Bone marrow (tissue), 2 donors: ENCODE measurements around the gene SLC4A1.

ENCODE experiments used
- DNase-seq, 2 donors: peaks; one replicate each; lab custom pipeline; 2025; lab: John Stamatoyannopoulos, UW

SLC4A1 gene

GRCh38 chr17:44283344-44284023, 15.5 kb upstream of the SLC4A1 start:
- no peak for DNase-seq

- DNase-seq = no peak
These were observed 14.3 kb upstream of the SLC4A1 start for GRCh38 chr17:44282264-44282663.

GRCh38 chr17:44281570-44281969, 13.6 kb upstream of the SLC4A1 start:
- no peak for DNase-seq

GRCh38 chr17:44280392-44280937, 12.5 kb upstream of the SLC4A1 start:
- no peak for DNase-seq

- peak in 1 of 2 donors; percentile 59 for DNase-seq
These were observed 11.9 kb upstream of the SLC4A1 start for GRCh38 chr17:44279666-44280391.

GRCh38 chr17:44279346-44279665, 11.4 kb upstream of the SLC4A1 start:
- DNase-seq = no peak

GRCh38 chr17:44277976-44278375, 10.0 kb upstream of the SLC4A1 start:
- no peak for DNase-seq

GRCh38 chr17:44273607-44274006, 5.7 kb upstream of the SLC4A1 start:
- no peak for DNase-seq

GRCh38 chr17:44272954-44273353, 5.0 kb upstream of the SLC4A1 start:
- no peak for DNase-seq

- DNase-seq = no peak
These were observed 4.5 kb upstream of the SLC4A1 start for GRCh38 chr17:44272321-44272951.

- no peak for DNase-seq
These were observed 1.8 kb upstream of the SLC4A1 start for GRCh38 chr17:44269535-44270240.

- no peak for DNase-seq
These were observed 987 bp upstream of the SLC4A1 start for GRCh38 chr17:44268709-44269534.

GRCh38 chr17:44267165-44267455, 825 bp downstream of the SLC4A1 start:
- no peak for DNase-seq

GRCh38 chr17:44266402-44267164, 1.4 kb downstream of the SLC4A1 start:
- DNase-seq = no peak

- DNase-seq = no peak
These were observed 4.5 kb downstream of the SLC4A1 start for GRCh38 chr17:44263345-44263902.

- DNase-seq = no peak
These were observed 5.2 kb downstream of the SLC4A1 start for GRCh38 chr17:44262654-44263225.

GRCh38 chr17:44260296-44260695, 7.6 kb downstream of the SLC4A1 start:
- DNase-seq = no peak

GRCh38 chr17:44258811-44259351, 9.1 kb downstream of the SLC4A1 start:
- no peak for DNase-seq

- DNase-seq = no peak
These were observed 9.8 kb downstream of the SLC4A1 start for GRCh38 chr17:44257815-44258760.
